Activated T-helper 2 cell treated with anti-CD3 and anti-CD28 coated beads, Interferon-gamma antibody, Interleukin-2, Interleukin-4, amounts not matched to agents 10 μg/mL and 5 μg/mL and 100 μg/mL, durations not matched to agents 14 hours and 24 hours and 36 hours (primary cell): ENCODE measurements around the gene MTMR1. TPM values are rescaled to one million over a fixed set of nuclear protein-coding genes. Genes with fewer than 3 reads are reported as not detected.

ENCODE experiments used
- DNase-seq: peaks from one replicate; pipeline ENCODE4 v3.0.0; 2021; ENCODE audit warnings: low spot score
- H3K27ac Mint-ChIP-seq: one replicate; pipeline ENCODE4 v1.8.0; 2021; ENCODE audit warnings: mixed read lengths
- H3K27me3 Mint-ChIP-seq: one replicate; pipeline ENCODE4 v1.8.0; 2021; ENCODE audit warnings: low read depth, mixed read lengths
- H3K36me3 Mint-ChIP-seq: one replicate; pipeline ENCODE4 v1.8.0; 2021; ENCODE audit warnings: low read depth, mixed read lengths
- H3K4me1 Mint-ChIP-seq: one replicate; pipeline ENCODE4 v1.8.0; 2021; ENCODE audit warnings: low read depth, mixed read lengths
- H3K4me3 Mint-ChIP-seq: one replicate; pipeline ENCODE4 v1.8.0; 2021; ENCODE audit warnings: low read depth, mild to moderate bottlenecking, moderate library complexity, mixed read lengths
- H3K9me3 Mint-ChIP-seq: one replicate; pipeline ENCODE4 v1.8.0; 2021; ENCODE audit warnings: mixed read lengths
- intact Hi-C: fragments of 100-400 bp; cut with micrococcal nuclease; formaldehyde crosslinking; loops from one replicate; pipeline ENCODE4 v1.15.1; 2023
- total RNA-seq: library from RNA; stranded (reverse); gene quantifications from 2 replicates; pipeline ENCODE4 v1.2.3, GENCODE V29; 2022

The MTMR1 gene
- total RNA-seq, 1 donor from 2014 or later: 32.5 TPM

DNA sequence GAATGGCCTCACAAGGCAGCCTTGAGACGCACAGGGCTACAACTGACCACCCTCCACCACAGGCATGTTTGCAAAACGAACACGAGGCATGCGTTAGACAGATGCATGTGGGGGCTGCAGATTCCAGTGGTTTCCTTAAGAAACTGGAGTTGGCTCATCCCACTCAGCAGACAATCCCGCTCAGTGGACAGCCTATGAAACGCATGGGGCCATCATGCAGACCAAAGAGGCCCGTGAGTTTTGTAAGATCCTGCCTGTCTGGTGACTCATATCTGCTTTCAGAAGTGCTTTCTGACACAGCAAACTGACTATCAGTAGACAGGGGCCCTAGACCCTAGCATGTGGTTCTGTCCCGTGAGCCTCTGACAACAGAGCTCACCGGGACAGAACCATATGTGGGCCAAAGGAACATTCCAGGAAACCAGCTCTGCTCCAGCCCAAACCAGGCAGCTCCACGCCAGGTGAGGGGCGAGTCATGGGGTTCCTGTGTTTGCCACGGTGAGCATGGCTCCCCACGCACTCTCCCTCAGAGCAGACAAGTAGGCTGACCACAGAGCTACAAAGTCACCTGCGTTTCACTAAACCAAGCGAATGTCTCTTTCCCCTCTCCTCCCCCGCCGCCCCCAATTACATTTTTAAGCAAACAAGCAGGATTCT, 74.4 kb downstream of the MTMR1 start:
- no peak overlapping the region for H3K4me3 Mint-ChIP-seq
- H3K27ac Mint-ChIP-seq: no peak overlapping the region
- H3K4me1 Mint-ChIP-seq: peaks cover 2% of the 10 kb centered on the region
- no peak for DNase-seq
- no peaks in the 10 kb centered on the region for H3K27me3 Mint-ChIP-seq
- H3K9me3 Mint-ChIP-seq: no peaks in the 10 kb centered on the region
- intact Hi-C loops: no loop called here
- no peaks in the 10 kb centered on the region for H3K36me3 Mint-ChIP-seq

- DNase-seq: no peak
- intact Hi-C loops: no loop called here
- Mint-ChIP-seq H3K4me1 (peaks cover 2% of the 10 kb centered on the region), H3K4me3 (no peak overlapping the region), H3K27me3 (no peaks in the 10 kb centered on the region), H3K9me3 (no peaks in the 10 kb centered on the region), H3K36me3 (no peaks in the 10 kb centered on the region), H3K27ac (no peak overlapping the region)
Measured at GRCh38 chrX:150768132-150768485, 74.9 kb downstream of the MTMR1 start.

- intact Hi-C loops: no loop called here
- peaks cover 2% of the 10 kb centered on the region for H3K4me1 Mint-ChIP-seq
- no peak overlapping the region for H3K27ac Mint-ChIP-seq
- no peak for DNase-seq
- no peaks in the 10 kb centered on the region for H3K27me3 Mint-ChIP-seq
- H3K4me3 Mint-ChIP-seq: no peak overlapping the region
- no peaks in the 10 kb centered on the region for H3K9me3 Mint-ChIP-seq
- no peaks in the 10 kb centered on the region for H3K36me3 Mint-ChIP-seq
Measured at GRCh38 chrX:150768580-150769190, 75.5 kb downstream of the MTMR1 start.

- H3K36me3 Mint-ChIP-seq: no peaks in the 10 kb centered on the region
- peaks cover 2% of the 10 kb centered on the region for H3K4me1 Mint-ChIP-seq
- intact Hi-C loops: no loop called here
- no peaks in the 10 kb centered on the region for H3K9me3 Mint-ChIP-seq
- DNase-seq: no peak
- H3K4me3 Mint-ChIP-seq: no peak overlapping the region
- no peaks in the 10 kb centered on the region for H3K27me3 Mint-ChIP-seq
- no peak overlapping the region for H3K27ac Mint-ChIP-seq
Measured at GRCh38 chrX:150769408-150769807, 76.2 kb downstream of the MTMR1 start.

GRCh38 chrX:150770623-150771022, 77.4 kb downstream of the MTMR1 start:
- no peaks in the 10 kb centered on the region for H3K9me3 Mint-ChIP-seq
- no peak for DNase-seq
- H3K4me1 Mint-ChIP-seq: peaks cover 2% of the 10 kb centered on the region
- no peak overlapping the region for H3K27ac Mint-ChIP-seq
- no peaks in the 10 kb centered on the region for H3K27me3 Mint-ChIP-seq
- intact Hi-C loops: loop anchor here (5.0 kb wide), 2 partner anchors 212 to 927 kb away; partner anchors contain the start of genes HMGB3 and PRRG3
- H3K4me3 Mint-ChIP-seq: no peak overlapping the region
- no peaks in the 10 kb centered on the region for H3K36me3 Mint-ChIP-seq

- Mint-ChIP-seq H3K4me1 (peaks cover 2% of the 10 kb centered on the region), H3K9me3 (no peaks in the 10 kb centered on the region), H3K27me3 (no peaks in the 10 kb centered on the region), H3K36me3 (no peaks in the 10 kb centered on the region), H3K27ac (no peak overlapping the region), H3K4me3 (no peak overlapping the region)
- no peak for DNase-seq
- intact Hi-C loops: loop anchor here (5.0 kb wide), 2 partner anchors 211 to 926 kb away; partner anchors contain the start of genes HMGB3 and PRRG3
Measured at GRCh38 chrX:150771116-150771515, 77.9 kb downstream of the MTMR1 start.

- Mint-ChIP-seq H3K36me3 (no peaks in the 10 kb centered on the region), H3K9me3 (no peaks in the 10 kb centered on the region), H3K27me3 (no peaks in the 10 kb centered on the region), H3K4me3 (no peak overlapping the region), H3K4me1 (peaks cover 2% of the 10 kb centered on the region), H3K27ac (no peak overlapping the region)
- intact Hi-C loops: loop anchor here (1.0 to 5.0 kb wide), 3 partner anchors 210 to 925 kb away; partner anchors contain the start of genes HMGB3 and PRRG3
- DNase-seq: peak; percentile 56
Measured at GRCh38 chrX:150772150-150772970, 79.2 kb downstream of the MTMR1 start.

DNA sequence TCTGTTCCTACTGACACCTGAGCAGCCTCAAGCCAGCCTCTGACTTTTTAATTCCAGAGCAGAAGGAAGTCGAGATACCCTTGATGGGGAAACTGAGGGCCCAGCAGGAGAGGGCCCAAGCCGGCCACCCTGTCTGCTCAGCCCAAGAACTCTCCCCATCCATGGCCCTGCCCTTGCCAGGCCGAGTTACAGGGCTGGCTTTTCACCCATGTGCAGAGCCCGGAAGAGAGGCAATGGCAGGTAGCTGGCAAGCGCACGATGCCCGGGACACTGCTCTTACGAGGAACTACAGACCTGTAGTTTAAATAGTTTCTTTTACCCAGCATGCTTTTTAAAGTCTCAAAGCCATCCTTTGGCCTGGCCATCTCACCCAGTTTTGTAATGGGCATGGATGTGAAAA, 79.9 kb downstream of the MTMR1 start:
- no peak overlapping the region for H3K27ac Mint-ChIP-seq
- H3K36me3 Mint-ChIP-seq: no peaks in the 10 kb centered on the region
- DNase-seq: no peak
- no peaks in the 10 kb centered on the region for H3K27me3 Mint-ChIP-seq
- no peaks in the 10 kb centered on the region for H3K4me1 Mint-ChIP-seq
- intact Hi-C loops: loop anchor here (5.0 kb wide), 2 partner anchors 209 to 924 kb away; partner anchors contain the start of genes HMGB3 and PRRG3
- H3K9me3 Mint-ChIP-seq: no peaks in the 10 kb centered on the region
- H3K4me3 Mint-ChIP-seq: no peak overlapping the region

DNA sequence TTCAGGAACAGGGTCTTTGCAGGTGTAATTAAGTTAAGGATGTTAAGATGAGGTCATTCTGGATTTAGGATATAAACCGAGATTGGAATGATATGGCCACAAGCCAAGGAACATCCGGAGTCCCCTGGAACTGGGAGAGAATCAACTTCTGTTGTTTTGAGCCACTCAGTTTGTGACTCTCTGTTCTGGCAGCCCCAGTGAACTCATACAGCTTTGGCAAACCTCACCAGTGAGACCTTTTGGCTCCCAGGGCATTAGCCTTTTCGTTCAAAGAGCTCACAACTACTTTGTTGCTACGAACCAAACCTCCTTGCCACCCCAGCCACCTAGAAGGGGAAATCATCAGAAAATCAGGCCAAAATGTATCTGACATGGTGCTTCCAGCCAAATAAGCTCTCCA, 80.4 kb downstream of the MTMR1 start:
- no peaks in the 10 kb centered on the region for H3K27me3 Mint-ChIP-seq
- H3K4me3 Mint-ChIP-seq: no peak overlapping the region
- no peaks in the 10 kb centered on the region for H3K9me3 Mint-ChIP-seq

DNA sequence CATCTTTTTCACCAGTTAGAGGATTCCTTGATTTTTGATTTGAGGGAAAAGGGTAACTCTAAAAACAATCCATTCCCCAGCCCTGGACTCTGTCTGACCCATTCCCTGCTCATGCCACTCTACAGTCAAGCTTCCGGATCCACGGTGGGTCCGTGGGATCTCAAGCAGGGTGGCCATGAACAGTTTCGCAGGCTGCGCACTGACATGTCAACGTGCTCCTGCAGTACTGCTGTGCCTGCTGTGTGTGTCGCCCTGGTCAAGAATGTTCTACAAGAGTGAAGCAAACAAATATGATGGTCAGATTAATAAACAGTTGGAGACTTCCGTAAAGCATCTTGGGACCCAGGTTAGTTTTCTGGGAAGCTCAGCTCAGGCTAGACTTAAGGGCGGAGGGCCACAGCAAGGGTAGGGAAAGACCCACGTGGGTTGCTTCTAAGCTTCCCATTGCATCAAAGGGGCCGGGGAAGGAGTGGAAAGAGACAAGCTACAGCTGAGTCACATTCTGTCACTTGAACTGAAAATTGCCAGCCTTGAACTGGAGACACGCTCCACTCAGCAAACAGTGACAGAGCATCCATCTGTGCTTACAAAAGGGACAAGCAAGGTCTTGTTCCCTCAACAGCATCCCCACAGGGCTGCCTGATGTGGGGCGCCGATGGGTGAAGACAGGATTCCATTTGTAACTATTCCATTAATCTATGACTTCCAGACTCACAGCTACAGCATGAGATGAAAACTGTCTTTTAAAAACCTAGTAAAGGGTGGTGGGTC, 81.8 kb downstream of the MTMR1 start:
- DNase-seq: no peak
- no peaks in the 10 kb centered on the region for H3K27me3 Mint-ChIP-seq
- H3K4me3 Mint-ChIP-seq: no peak overlapping the region
- H3K9me3 Mint-ChIP-seq: no peaks in the 10 kb centered on the region
- no peaks in the 10 kb centered on the region for H3K36me3 Mint-ChIP-seq
- H3K4me1 Mint-ChIP-seq: peaks cover 2% of the 10 kb centered on the region
- H3K27ac Mint-ChIP-seq: no peak overlapping the region
- intact Hi-C loops: loop anchor here (5.0 kb wide), 2 partner anchors 207 to 922 kb away; partner anchors contain the start of genes HMGB3 and PRRG3

More for the DNA sequence above, 80.4 kb downstream of the MTMR1 start:
- no peaks in the 10 kb centered on the region for H3K4me1 Mint-ChIP-seq
- no peaks in the 10 kb centered on the region for H3K36me3 Mint-ChIP-seq
- DNase-seq: no peak
- intact Hi-C loops: loop anchor here (5.0 kb wide), 2 partner anchors 209 to 924 kb away; partner anchors contain the start of genes HMGB3 and PRRG3
- no peak overlapping the region for H3K27ac Mint-ChIP-seq

GRCh38 chrX:150775569-150776350, 82.6 kb downstream of the MTMR1 start:
- Mint-ChIP-seq H3K36me3 (no peaks in the 10 kb centered on the region), H3K27ac (no peak overlapping the region), H3K9me3 (no peaks in the 10 kb centered on the region), H3K4me1 (peaks cover 2% of the 10 kb centered on the region), H3K27me3 (no peaks in the 10 kb centered on the region), H3K4me3 (no peak overlapping the region)
- intact Hi-C loops: no loop called here
- no peak for DNase-seq
